ENCODE results near the gene NRSN2.

DNA sequence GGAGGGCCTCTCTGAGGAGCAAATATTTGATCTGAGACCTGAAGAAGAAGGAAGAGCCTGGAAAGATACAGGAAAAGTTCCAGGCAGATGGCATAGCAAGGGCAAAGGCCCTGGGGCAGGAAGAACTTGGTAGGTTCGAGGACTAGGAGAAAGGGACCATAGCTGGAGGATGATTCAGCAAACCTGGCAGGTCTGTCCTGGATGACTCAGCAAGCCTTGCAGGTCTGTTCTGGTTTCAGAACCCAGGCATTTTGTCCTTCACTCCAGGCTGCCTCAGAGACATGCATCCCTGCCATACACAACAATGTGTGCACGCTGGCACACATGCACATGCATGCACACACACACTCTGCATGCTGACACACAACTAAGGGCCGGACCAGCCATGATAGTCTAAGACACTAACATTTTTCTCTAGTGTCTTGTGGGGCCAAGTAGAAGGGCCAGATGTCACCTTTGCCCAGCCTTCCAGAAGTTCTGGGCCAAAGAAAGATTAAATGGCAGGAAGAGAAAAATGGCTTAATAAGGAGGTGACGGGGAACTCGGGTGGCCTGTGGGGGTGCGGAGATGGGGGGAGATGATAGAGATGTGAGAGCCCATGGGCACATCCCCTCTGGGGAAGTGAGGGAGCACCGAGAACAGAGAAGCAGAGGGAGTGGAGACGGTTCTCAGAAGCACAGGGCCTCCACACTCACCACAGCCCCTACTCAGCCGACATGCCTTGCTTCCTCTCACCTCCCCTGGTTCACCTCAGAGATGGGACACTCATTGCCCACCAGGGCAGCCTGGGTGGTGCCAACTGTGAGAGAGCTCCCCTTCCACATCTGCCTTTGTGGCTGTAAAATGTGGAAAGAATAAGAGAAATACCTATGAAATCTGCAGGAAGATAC is 18.2 kb downstream of the NRSN2 start:
- TF ChIP-seq, protein P1, sequence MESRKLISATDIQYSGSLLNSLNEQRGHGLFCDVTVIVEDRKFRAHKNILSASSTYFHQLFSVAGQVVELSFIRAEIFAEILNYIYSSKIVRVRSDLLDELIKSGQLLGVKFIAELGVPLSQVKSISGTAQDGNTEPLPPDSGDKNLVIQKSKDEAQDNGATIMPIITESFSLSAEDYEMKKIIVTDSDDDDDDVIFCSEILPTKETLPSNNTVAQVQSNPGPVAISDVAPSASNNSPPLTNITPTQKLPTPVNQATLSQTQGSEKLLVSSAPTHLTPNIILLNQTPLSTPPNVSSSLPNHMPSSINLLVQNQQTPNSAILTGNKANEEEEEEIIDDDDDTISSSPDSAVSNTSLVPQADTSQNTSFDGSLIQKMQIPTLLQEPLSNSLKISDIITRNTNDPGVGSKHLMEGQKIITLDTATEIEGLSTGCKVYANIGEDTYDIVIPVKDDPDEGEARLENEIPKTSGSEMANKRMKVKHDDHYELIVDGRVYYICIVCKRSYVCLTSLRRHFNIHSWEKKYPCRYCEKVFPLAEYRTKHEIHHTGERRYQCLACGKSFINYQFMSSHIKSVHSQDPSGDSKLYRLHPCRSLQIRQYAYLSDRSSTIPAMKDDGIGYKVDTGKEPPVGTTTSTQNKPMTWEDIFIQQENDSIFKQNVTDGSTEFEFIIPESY (IDR thresholded peaks at IDR 0.05; ENCODE audit: borderline replicate concordance, low read depth), result no peak
- TF ChIP-seq, protein P2, sequence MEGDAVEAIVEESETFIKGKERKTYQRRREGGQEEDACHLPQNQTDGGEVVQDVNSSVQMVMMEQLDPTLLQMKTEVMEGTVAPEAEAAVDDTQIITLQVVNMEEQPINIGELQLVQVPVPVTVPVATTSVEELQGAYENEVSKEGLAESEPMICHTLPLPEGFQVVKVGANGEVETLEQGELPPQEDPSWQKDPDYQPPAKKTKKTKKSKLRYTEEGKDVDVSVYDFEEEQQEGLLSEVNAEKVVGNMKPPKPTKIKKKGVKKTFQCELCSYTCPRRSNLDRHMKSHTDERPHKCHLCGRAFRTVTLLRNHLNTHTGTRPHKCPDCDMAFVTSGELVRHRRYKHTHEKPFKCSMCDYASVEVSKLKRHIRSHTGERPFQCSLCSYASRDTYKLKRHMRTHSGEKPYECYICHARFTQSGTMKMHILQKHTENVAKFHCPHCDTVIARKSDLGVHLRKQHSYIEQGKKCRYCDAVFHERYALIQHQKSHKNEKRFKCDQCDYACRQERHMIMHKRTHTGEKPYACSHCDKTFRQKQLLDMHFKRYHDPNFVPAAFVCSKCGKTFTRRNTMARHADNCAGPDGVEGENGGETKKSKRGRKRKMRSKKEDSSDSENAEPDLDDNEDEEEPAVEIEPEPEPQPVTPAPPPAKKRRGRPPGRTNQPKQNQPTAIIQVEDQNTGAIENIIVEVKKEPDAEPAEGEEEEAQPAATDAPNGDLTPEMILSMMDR (IDR thresholded peaks at IDR 0.05), result no peak
- no peak for TF ChIP-seq GABPA (IDR thresholded peaks at IDR 0.05; ENCODE audit: low read depth)
- TF ChIP-seq POLR2AphosphoS5 (IDR thresholded peaks at IDR 0.05; ENCODE audit: low read depth, low read length), result no peak
- TF ChIP-seq RFX5 (IDR thresholded peaks at IDR 0.05; ENCODE audit: low read length), result no peak
